ENCODE results near the gene ACOXL.

Gene ACOXL

GRCh38 chr2:111034606-111035005, 302.2 kb downstream of the ACOXL start:
- H3K4me1 ChIP-seq (ENCODE audit: insufficient read depth, low read length, severe bottlenecking): no peaks in the 10 kb centered on the region

GRCh38 chr2:111035830-111036441, 303.6 kb downstream of the ACOXL start:
- Histone ChIP-seq H3K27me3 (ENCODE audit: insufficient read depth, low read length) (peaks cover 6% of the 10 kb centered on the region; the same call in 1 of the 2 replicates), H4K20me1 (ENCODE audit: insufficient read depth, low read length) (no peaks in the 10 kb centered on the region), H3K9me2 (ENCODE audit: low read depth, low read length) (no peaks in the 10 kb centered on the region), H3K36me3 (ENCODE audit: insufficient read depth, low read length) (no peaks in the 10 kb centered on the region), H2AFZ (ENCODE audit: low read length) (no peak overlapping the region), H3K27ac (ENCODE audit: low read depth, low read length, poor library complexity, severe bottlenecking) (no peak overlapping the region), H3K9ac (ENCODE audit: low read length) (no peak overlapping the region), H3F3A (ENCODE audit: insufficient read depth, low read length) (no peaks in the 10 kb centered on the region), H3K4me3 (ENCODE audit: low read depth, low read length, poor library complexity, severe bottlenecking) (no peak overlapping the region), H3K4me1 (ENCODE audit: insufficient read depth, low read length, severe bottlenecking) (no peaks in the 10 kb centered on the region), H3K4me2 (ENCODE audit: low read length) (no peak overlapping the region), H3K79me2 (ENCODE audit: insufficient read depth, low read length) (no peaks in the 10 kb centered on the region), H3K9me3 (ENCODE audit: low read length) (no peaks in the 10 kb centered on the region)
- TF ChIP-seq CTCF (IDR thresholded peaks at IDR 0.05; ENCODE audit: low read length) (no peak), EZH2 (IDR thresholded peaks at IDR 0.05; ENCODE audit: borderline replicate concordance, low read length) (no peak)

More at GRCh38 chr2:111034606-111035005, 302.2 kb downstream of the ACOXL start:
- no peaks in the 10 kb centered on the region for H4K20me1 ChIP-seq (ENCODE audit: insufficient read depth, low read length)
- H3K27ac ChIP-seq (ENCODE audit: low read depth, low read length, poor library complexity, severe bottlenecking): no peak overlapping the region
- H3K9me3 ChIP-seq (ENCODE audit: low read length): no peaks in the 10 kb centered on the region
- TF ChIP-seq CTCF (IDR thresholded peaks at IDR 0.05; ENCODE audit: low read length) (no peak), EZH2 (IDR thresholded peaks at IDR 0.05; ENCODE audit: borderline replicate concordance, low read length) (no peak)
- no peak overlapping the region for H3K4me2 ChIP-seq (ENCODE audit: low read length)
- H3K4me3 ChIP-seq (ENCODE audit: low read depth, low read length, poor library complexity, severe bottlenecking): no peak overlapping the region
- no peaks in the 10 kb centered on the region for H3K9me2 ChIP-seq (ENCODE audit: low read depth, low read length)
- peaks cover 6% of the 10 kb centered on the region; the same call in 1 of the 2 replicates for H3K27me3 ChIP-seq (ENCODE audit: insufficient read depth, low read length)
- H3F3A ChIP-seq (ENCODE audit: insufficient read depth, low read length): no peaks in the 10 kb centered on the region
- H3K9ac ChIP-seq (ENCODE audit: low read length): no peak overlapping the region
- H2AFZ ChIP-seq (ENCODE audit: low read length): no peak overlapping the region
- no peaks in the 10 kb centered on the region for H3K79me2 ChIP-seq (ENCODE audit: insufficient read depth, low read length)
- H3K36me3 ChIP-seq (ENCODE audit: insufficient read depth, low read length): no peaks in the 10 kb centered on the region

- Histone ChIP-seq H4K20me1 (ENCODE audit: insufficient read depth, low read length) (no peaks in the 10 kb centered on the region), H3K9me2 (ENCODE audit: low read depth, low read length) (no peaks in the 10 kb centered on the region), H3K27me3 (ENCODE audit: insufficient read depth, low read length) (peaks cover 6% of the 10 kb centered on the region; the same call in 1 of the 2 replicates), H3K27ac (ENCODE audit: low read depth, low read length, poor library complexity, severe bottlenecking) (no peak overlapping the region), H3K4me3 (ENCODE audit: low read depth, low read length, poor library complexity, severe bottlenecking) (no peak overlapping the region), H3K9ac (ENCODE audit: low read length) (no peak overlapping the region), H3K79me2 (ENCODE audit: insufficient read depth, low read length) (no peaks in the 10 kb centered on the region), H3F3A (ENCODE audit: insufficient read depth, low read length) (no peaks in the 10 kb centered on the region), H3K9me3 (ENCODE audit: low read length) (no peaks in the 10 kb centered on the region), H3K4me1 (ENCODE audit: insufficient read depth, low read length, severe bottlenecking) (no peaks in the 10 kb centered on the region), H2AFZ (ENCODE audit: low read length) (no peak overlapping the region), H3K36me3 (ENCODE audit: insufficient read depth, low read length) (no peaks in the 10 kb centered on the region), H3K4me2 (ENCODE audit: low read length) (no peak overlapping the region)
- no peak for TF ChIP-seq CTCF (IDR thresholded peaks at IDR 0.05; ENCODE audit: low read length)
- no peak for TF ChIP-seq EZH2 (IDR thresholded peaks at IDR 0.05; ENCODE audit: borderline replicate concordance, low read length)
Measured at GRCh38 chr2:111037128-111037527, 304.8 kb downstream of the ACOXL start.
